ENCODE measurements around the gene TATDN2. TPM values are rescaled to one million over a fixed set of nuclear protein-coding genes. Genes with fewer than 3 reads are reported as not detected.

Gene TATDN2
- total and polyA plus RNA-seq, 10 donors = 15.4 to 56.1 (median 36.0) TPM

- H3K36me3 ChIP-seq = peaks cover 0 to 100% (median 89%) of the 10 kb centered on the region in 6 donors
- H3K27me3 ChIP-seq (replicated peaks in 1 of 7) = no peaks in the 10 kb centered on the region
- peak overlapping the region in 4 of 8 donors; percentile 8 to 38 (median 34) for H3K27ac ChIP-seq
- intact Hi-C loops (cut with DNase I; ENCODE audit: low total_unique reads) = no loop called here
- H3K4me3 ChIP-seq = no peak overlapping the region
- DNase-seq = no peak
- no peak for TF ChIP-seq POLR2AphosphoS5 (IDR thresholded peaks at IDR 0.05)
- TF ChIP-seq POLR2A (IDR thresholded peaks at IDR 0.05) = no peak
- no peak for TF ChIP-seq CTCF (IDR thresholded peaks at IDR 0.05 in 8 of 11, conservative IDR thresholded peaks at IDR 0.05 in 3 of 11)
- H3K9me3 ChIP-seq = no peaks in the 10 kb centered on the region
- 59 to 71% (median 65%) methylated on average over 4 of the region's 4 CpGs for WGBS, 5 donors
- peaks cover 0 to 14% (median 0%) of the 10 kb centered on the region in 6 donors for H3K4me1 ChIP-seq
Observed at GRCh38 chr3:10309736-10310135, 61.5 kb downstream of the TATDN2 start.

GRCh38 chr3:10310578-10310977, 62.3 kb downstream of the TATDN2 start:
- Histone ChIP-seq H3K27me3 (replicated peaks in 1 of 7) (no peaks in the 10 kb centered on the region), H3K4me3 (no peak overlapping the region), H3K27ac (peak overlapping the region in 2 of 8 donors; percentile 32 to 35), H3K36me3 (peaks cover 0 to 100% (median 89%) of the 10 kb centered on the region in 6 donors), H3K9me3 (no peaks in the 10 kb centered on the region), H3K4me1 (peaks cover 0 to 14% (median 0%) of the 10 kb centered on the region in 6 donors)
- TF ChIP-seq CTCF (IDR thresholded peaks at IDR 0.05 in 8 of 11, conservative IDR thresholded peaks at IDR 0.05 in 3 of 11) = no peak
- TF ChIP-seq POLR2AphosphoS5 (IDR thresholded peaks at IDR 0.05) = no peak
- TF ChIP-seq POLR2A (IDR thresholded peaks at IDR 0.05) = no peak
- WGBS, 5 donors = 91 to 96% (median 94%) methylated on average over 2 of the region's 2 CpGs
- no peak for DNase-seq
- intact Hi-C loops (cut with DNase I; ENCODE audit: low total_unique reads) = no loop called here

- no peaks in the 10 kb centered on the region for H3K27me3 ChIP-seq (replicated peaks in 1 of 7)
- TF ChIP-seq POLR2A (IDR thresholded peaks at IDR 0.05) = no peak
- no peak for TF ChIP-seq CTCF (IDR thresholded peaks at IDR 0.05 in 8 of 11, conservative IDR thresholded peaks at IDR 0.05 in 3 of 11)
- peak in 2 of 3 donors; percentile 25 to 58 for TF ChIP-seq POLR2AphosphoS5 (IDR thresholded peaks at IDR 0.05)
- H3K4me3 ChIP-seq = no peak overlapping the region
- 91 to 96% (median 94%) methylated on average over 8 to 13 of the region's 13 CpGs for WGBS, 5 donors
- H3K4me1 ChIP-seq = peaks cover 0 to 14% (median 2%) of the 10 kb centered on the region in 6 donors
- no peak overlapping the region for H3K27ac ChIP-seq
- peaks cover 0 to 100% (median 89%) of the 10 kb centered on the region in 6 donors for H3K36me3 ChIP-seq
- intact Hi-C loops (cut with DNase I; ENCODE audit: low total_unique reads) = no loop called here
- no peak for DNase-seq
- no peaks in the 10 kb centered on the region for H3K9me3 ChIP-seq
Observed at GRCh38 chr3:10311710-10312109, 63.5 kb downstream of the TATDN2 start.

- TF ChIP-seq POLR2AphosphoS5 (IDR thresholded peaks at IDR 0.05) (peak in 1 of 3 donors; percentile 10), CTCF (IDR thresholded peaks at IDR 0.05 in 8 of 11, conservative IDR thresholded peaks at IDR 0.05 in 3 of 11) (no peak)
- Histone ChIP-seq H3K9me3 (no peaks in the 10 kb centered on the region), H3K27me3 (replicated peaks in 1 of 7) (no peaks in the 10 kb centered on the region), H3K4me1 (peaks cover 0 to 15% (median 3%) of the 10 kb centered on the region in 6 donors), H3K36me3 (peaks cover 0 to 100% (median 88%) of the 10 kb centered on the region in 6 donors), H3K4me3 (no peak overlapping the region), H3K27ac (peak overlapping the region in 1 of 8 donors; percentile 3)
- intact Hi-C loops (cut with DNase I; ENCODE audit: low total_unique reads) = no loop called here
- 88 to 94% (median 90%) methylated on average over 10 of the region's 10 CpGs for WGBS, 5 donors
- DNase-seq = no peak
Observed at GRCh38 chr3:10312391-10312790, 64.1 kb downstream of the TATDN2 start.

Data from spleen (tissue), 11 donors.